ENCODE measurements around the gene SLC35D1. TPM values are rescaled to one million over a fixed set of nuclear protein-coding genes. Genes with fewer than 3 reads are reported as not detected.

Gene SLC35D1
- 7.1 and 7.9 TPM in 2 replicates for total RNA-seq (2021)
- percentile 74 among the genes with signal in this experiment for Bru-seq, nascent RNA
- percentile 75 among the genes with signal in this experiment for BruChase-seq, experiment 1, labeled RNA remaining after a 2-hour chase
- percentile 69 among the genes with signal in this experiment for BruChase-seq, experiment 2, labeled RNA remaining after a 6-hour chase
- long read RNA-seq, full-length matches to known transcripts = 3 of 5 reads
- long read RNA-seq, partial matches to known transcripts = 1 of 5 reads
- long read RNA-seq, other reads (novel, unspliced or antisense) = 1 of 5 reads

DNA sequence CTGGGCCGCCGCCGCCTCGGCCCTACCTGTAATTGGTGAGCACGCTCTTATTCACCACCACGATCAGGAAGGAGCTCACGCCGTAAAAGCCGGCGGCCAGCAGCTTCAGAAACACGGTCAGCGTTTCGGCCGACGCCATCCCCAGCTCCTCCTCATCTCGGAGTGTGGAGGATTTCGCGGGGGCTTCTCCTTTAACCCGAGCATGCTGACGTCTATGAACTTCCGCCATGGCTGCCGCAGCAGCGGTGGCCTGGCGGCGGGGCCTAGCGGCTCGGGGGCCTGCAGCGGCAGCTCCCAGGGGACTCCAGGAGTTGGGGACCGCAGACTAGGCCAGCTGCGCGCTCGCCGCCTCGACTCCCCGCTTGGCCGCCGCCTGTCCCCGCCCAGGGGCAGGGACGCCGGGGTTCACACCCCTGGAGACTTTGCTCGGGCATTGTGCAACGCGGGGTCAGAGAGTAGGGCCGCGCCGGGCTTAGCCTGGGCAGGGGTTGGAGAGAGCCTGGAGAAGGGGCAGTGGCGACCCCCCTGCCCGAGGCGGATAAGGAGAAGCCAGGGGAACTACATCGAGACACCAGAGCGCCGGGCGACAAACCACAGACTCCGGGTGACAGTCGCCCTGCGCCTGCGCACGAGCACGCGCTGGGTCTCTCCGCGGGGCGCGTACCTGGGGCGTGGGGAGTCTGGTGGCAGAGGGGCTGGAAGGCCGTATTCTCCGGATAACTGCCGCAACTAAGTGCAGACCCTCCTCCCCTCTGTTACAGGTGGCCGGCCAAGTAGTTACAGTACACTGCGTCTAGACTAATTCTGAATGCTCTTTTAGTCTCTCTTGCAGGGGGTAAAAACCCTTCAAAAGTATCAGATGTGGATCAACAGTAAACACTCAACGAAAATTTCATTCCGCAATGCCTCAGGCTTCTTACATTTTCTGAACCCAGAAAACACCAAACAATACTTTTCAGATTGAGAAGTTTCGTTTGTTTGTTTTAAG lies at the start of gene SLC35D1:
Gene SLC35D1, minus strand, starts transcription at position 364 of the 988 bp plus-strand sequence. Its CDS starts 135 bp downstream, at position 229.
- TF ChIP-seq EZH2 (IDR thresholded peaks at IDR 0.05; ENCODE audit: borderline replicate concordance, low read depth, low read length, poor library complexity, severe bottlenecking) = no peak
- TF ChIP-seq, protein P1, sequence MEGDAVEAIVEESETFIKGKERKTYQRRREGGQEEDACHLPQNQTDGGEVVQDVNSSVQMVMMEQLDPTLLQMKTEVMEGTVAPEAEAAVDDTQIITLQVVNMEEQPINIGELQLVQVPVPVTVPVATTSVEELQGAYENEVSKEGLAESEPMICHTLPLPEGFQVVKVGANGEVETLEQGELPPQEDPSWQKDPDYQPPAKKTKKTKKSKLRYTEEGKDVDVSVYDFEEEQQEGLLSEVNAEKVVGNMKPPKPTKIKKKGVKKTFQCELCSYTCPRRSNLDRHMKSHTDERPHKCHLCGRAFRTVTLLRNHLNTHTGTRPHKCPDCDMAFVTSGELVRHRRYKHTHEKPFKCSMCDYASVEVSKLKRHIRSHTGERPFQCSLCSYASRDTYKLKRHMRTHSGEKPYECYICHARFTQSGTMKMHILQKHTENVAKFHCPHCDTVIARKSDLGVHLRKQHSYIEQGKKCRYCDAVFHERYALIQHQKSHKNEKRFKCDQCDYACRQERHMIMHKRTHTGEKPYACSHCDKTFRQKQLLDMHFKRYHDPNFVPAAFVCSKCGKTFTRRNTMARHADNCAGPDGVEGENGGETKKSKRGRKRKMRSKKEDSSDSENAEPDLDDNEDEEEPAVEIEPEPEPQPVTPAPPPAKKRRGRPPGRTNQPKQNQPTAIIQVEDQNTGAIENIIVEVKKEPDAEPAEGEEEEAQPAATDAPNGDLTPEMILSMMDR (conservative IDR thresholded peaks at IDR 0.05; ENCODE audit: low read depth, low read length) = no peak
- DNase-seq (ENCODE audit: low spot score) = peak; percentile 87
- H3K4me3 ChIP-seq (ENCODE audit: low read depth, low read length, poor library complexity, severe bottlenecking) = peak within 1 kb of the TSS; percentile 95
- no TSS peak for BruUV-seq (replicated peaks)
- intact Hi-C loops (cut with micrococcal nuclease; ENCODE audit: unreplicated experiment) = no loop called here
- ChIA-PET CTCF (no interaction called here), POLR2A (ENCODE audit: low non-redundant PET) (no interaction called here)
- peak within 1 kb of the TSS; percentile 85 for H3K27ac ChIP-seq (ENCODE audit: low read depth, low read length, poor library complexity, severe bottlenecking)
- peaks cover 6% of the 10 kb centered on the region for H3K4me1 ChIP-seq (ENCODE audit: insufficient read depth, low read length, poor library complexity, severe bottlenecking)
- H3K27me3 ChIP-seq (replicated peaks; ENCODE audit: insufficient read depth, low read depth, low read length, poor library complexity) = no peaks in the 10 kb centered on the region
- peaks cover 4% of the 10 kb centered on the region for H3K36me3 ChIP-seq (ENCODE audit: insufficient read depth, low read length, poor library complexity, severe bottlenecking)
- H3K9me3 ChIP-seq (ENCODE audit: low read depth, low read length, poor library complexity, severe bottlenecking) = no peaks in the 10 kb centered on the region

DNA sequence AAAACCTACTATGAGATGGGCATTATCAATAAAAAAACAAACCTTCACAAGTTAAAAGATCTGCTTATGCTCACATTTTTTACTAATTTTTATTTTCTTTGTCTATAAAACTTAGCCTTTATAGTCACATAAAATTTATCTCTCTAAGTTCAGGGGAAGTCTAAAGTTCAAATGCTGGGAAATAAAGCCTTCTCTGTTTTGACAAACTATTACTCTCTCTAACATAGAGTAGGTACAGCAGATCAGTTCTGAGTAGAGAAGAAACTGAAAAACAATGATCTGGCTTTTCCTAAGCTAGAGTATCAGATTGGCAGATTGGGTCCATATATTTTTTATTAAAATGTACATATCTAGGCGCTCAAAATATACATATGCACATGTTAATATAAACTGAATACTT lies 49.6 kb upstream of the SLC35D1 start:
- no peaks in the 10 kb centered on the region for H3K27me3 ChIP-seq (replicated peaks; ENCODE audit: insufficient read depth, low read depth, low read length, poor library complexity)
- TF ChIP-seq, protein P1 (conservative IDR thresholded peaks at IDR 0.05; ENCODE audit: low read depth, low read length) = no peak
- no peak overlapping the region for H3K27ac ChIP-seq (ENCODE audit: low read depth, low read length, poor library complexity, severe bottlenecking)
- ChIA-PET POLR2A (ENCODE audit: low non-redundant PET) (no interaction called here), CTCF (no interaction called here)
- H3K4me3 ChIP-seq (ENCODE audit: low read depth, low read length, poor library complexity, severe bottlenecking) = no peak overlapping the region
- no TSS peak for BruUV-seq (replicated peaks)
- H3K9me3 ChIP-seq (ENCODE audit: low read depth, low read length, poor library complexity, severe bottlenecking) = no peaks in the 10 kb centered on the region
- H3K4me1 ChIP-seq (ENCODE audit: insufficient read depth, low read length, poor library complexity, severe bottlenecking) = no peaks in the 10 kb centered on the region
- H3K36me3 ChIP-seq (ENCODE audit: insufficient read depth, low read length, poor library complexity, severe bottlenecking) = no peaks in the 10 kb centered on the region
- intact Hi-C loops (cut with micrococcal nuclease; ENCODE audit: unreplicated experiment) = no loop called here
- DNase-seq (ENCODE audit: low spot score) = no peak

DNA sequence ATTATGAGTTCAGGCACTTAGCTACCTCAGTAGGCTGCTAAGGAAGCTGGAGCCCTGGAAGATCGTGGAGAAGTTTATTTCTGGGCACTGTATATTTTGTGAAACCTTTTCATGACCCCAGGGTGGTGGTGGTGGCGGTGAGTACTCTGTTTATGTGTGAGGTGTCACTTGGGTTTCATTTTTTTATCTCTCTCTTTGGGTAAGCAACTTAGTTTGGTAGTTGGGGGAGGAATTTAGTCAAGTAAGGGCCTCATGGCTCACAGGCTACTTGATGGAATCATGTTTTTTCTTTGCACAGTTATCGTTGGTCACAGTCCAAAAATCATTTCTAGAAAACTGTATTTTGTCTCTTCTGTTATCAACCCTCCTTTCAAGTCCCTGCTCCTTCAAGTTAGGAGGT lies 46.9 kb upstream of the SLC35D1 start:
- intact Hi-C loops (cut with micrococcal nuclease; ENCODE audit: unreplicated experiment) = no loop called here
- ChIA-PET CTCF (no interaction called here), POLR2A (ENCODE audit: low non-redundant PET) (no interaction called here)
- DNase-seq (ENCODE audit: low spot score) = no peak
- Histone ChIP-seq H3K27ac (ENCODE audit: low read depth, low read length, poor library complexity, severe bottlenecking) (no peak overlapping the region), H3K9me3 (ENCODE audit: low read depth, low read length, poor library complexity, severe bottlenecking) (no peaks in the 10 kb centered on the region), H3K4me1 (ENCODE audit: insufficient read depth, low read length, poor library complexity, severe bottlenecking) (no peaks in the 10 kb centered on the region), H3K4me3 (ENCODE audit: low read depth, low read length, poor library complexity, severe bottlenecking) (no peak overlapping the region), H3K27me3 (replicated peaks; ENCODE audit: insufficient read depth, low read depth, low read length, poor library complexity) (no peaks in the 10 kb centered on the region), H3K36me3 (ENCODE audit: insufficient read depth, low read length, poor library complexity, severe bottlenecking) (no peaks in the 10 kb centered on the region)
- no TSS peak for BruUV-seq (replicated peaks)
- no peak for TF ChIP-seq EZH2 (IDR thresholded peaks at IDR 0.05; ENCODE audit: borderline replicate concordance, low read depth, low read length, poor library complexity, severe bottlenecking)
- TF ChIP-seq, protein P1 (conservative IDR thresholded peaks at IDR 0.05; ENCODE audit: low read depth, low read length) = no peak

All from A673 (cell line).